ENCODE results near the gene DDB1.

- TF ChIP-seq, protein P1, sequence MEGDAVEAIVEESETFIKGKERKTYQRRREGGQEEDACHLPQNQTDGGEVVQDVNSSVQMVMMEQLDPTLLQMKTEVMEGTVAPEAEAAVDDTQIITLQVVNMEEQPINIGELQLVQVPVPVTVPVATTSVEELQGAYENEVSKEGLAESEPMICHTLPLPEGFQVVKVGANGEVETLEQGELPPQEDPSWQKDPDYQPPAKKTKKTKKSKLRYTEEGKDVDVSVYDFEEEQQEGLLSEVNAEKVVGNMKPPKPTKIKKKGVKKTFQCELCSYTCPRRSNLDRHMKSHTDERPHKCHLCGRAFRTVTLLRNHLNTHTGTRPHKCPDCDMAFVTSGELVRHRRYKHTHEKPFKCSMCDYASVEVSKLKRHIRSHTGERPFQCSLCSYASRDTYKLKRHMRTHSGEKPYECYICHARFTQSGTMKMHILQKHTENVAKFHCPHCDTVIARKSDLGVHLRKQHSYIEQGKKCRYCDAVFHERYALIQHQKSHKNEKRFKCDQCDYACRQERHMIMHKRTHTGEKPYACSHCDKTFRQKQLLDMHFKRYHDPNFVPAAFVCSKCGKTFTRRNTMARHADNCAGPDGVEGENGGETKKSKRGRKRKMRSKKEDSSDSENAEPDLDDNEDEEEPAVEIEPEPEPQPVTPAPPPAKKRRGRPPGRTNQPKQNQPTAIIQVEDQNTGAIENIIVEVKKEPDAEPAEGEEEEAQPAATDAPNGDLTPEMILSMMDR (IDR thresholded peaks at IDR 0.05 in 2 of 3, conservative IDR thresholded peaks at IDR 0.05 in 1 of 3; ENCODE audit: control insufficient read depth in 2 of 3, extremely low read depth in 1 of 3, insufficient read depth in 1 of 3, low read depth in 3 of 3, low read length in 3 of 3) = no peak
- no peak for TF ChIP-seq POLR2A (IDR thresholded peaks at IDR 0.05; ENCODE audit: low read depth, low read length)
- no peak for TF ChIP-seq BRCA1 (IDR thresholded peaks at IDR 0.05; ENCODE audit: low read depth, low read length)
- TF ChIP-seq GABPA (IDR thresholded peaks at IDR 0.05; ENCODE audit: low read depth) = no peak
- no peak for TF ChIP-seq SMAD1 (IDR thresholded peaks at IDR 0.05; ENCODE audit: low read depth, partially characterized antibody)
- no peak for TF ChIP-seq ZNF274 (IDR thresholded peaks at IDR 0.05; ENCODE audit: insufficient read depth, insufficient read length)
- no peak for TF ChIP-seq EED (IDR thresholded peaks at IDR 0.05; ENCODE audit: low read depth)
These were observed 26.6 kb upstream of the DDB1 start for GRCh38 chr11:61359516-61359915.

All from GM12878 (cell line).